GM21619 (cell line): Measurements from ENCODE around the gene ATM.

Source experiments
- ATAC-seq: cut with Tn5 transposase; IDR thresholded peaks from one replicate; pipeline ENCODE4 v1.9.1; 2021; ENCODE audit not compliant: unreplicated experiment

The ATM gene

GRCh38 chr11:108220721-108221336, 2.0 kb upstream of the ATM start:
- ATAC-seq = no peak

- ATAC-seq = no peak
These were observed 1.5 kb upstream of the ATM start for GRCh38 chr11:108221371-108221770.

GRCh38 chr11:108221911-108222573, 825 bp upstream of the ATM start:
- ATAC-seq = peak; percentile 0

- peak; percentile 26 for ATAC-seq
These were observed 682 bp downstream of the ATM start for GRCh38 chr11:108223348-108224149.

GRCh38 chr11:108224366-108224765, 1.5 kb downstream of the ATM start:
- no peak for ATAC-seq

- ATAC-seq = no peak
These were observed 2.3 kb downstream of the ATM start for GRCh38 chr11:108224911-108225786.

GRCh38 chr11:108226036-108226435, 3.2 kb downstream of the ATM start:
- no peak for ATAC-seq

- ATAC-seq = no peak
These were observed 5.4 kb downstream of the ATM start for GRCh38 chr11:108228251-108228650.

- no peak for ATAC-seq
These were observed 10.5 kb downstream of the ATM start for GRCh38 chr11:108233277-108233945.

GRCh38 chr11:108235192-108235591, 12.3 kb downstream of the ATM start:
- ATAC-seq = no peak

- no peak for ATAC-seq
These were observed 12.8 kb downstream of the ATM start for GRCh38 chr11:108235633-108236032.

GRCh38 chr11:108237058-108237481, 14.2 kb downstream of the ATM start:
- ATAC-seq = peak; percentile 62

- no peak for ATAC-seq
These were observed 16.2 kb downstream of the ATM start for GRCh38 chr11:108239076-108239475.

GRCh38 chr11:108241330-108242037, 18.6 kb downstream of the ATM start:
- ATAC-seq = no peak

- ATAC-seq = no peak
These were observed 19.6 kb downstream of the ATM start for GRCh38 chr11:108242422-108242821.

- ATAC-seq = no peak
These were observed 23.4 kb downstream of the ATM start for GRCh38 chr11:108246308-108246707.

- no peak for ATAC-seq
These were observed 24.0 kb downstream of the ATM start for GRCh38 chr11:108246885-108247284.

GRCh38 chr11:108253176-108253575, 30.3 kb downstream of the ATM start:
- ATAC-seq = no peak

- ATAC-seq = no peak
These were observed 46.7 kb downstream of the ATM start for GRCh38 chr11:108269583-108269982.
